Endothelial cell (in vitro differentiated cells): Measurements from ENCODE around the gene SMARCD2. TPM values are rescaled to one million over a fixed set of nuclear protein-coding genes. Genes with fewer than 3 reads are reported as not detected.
"Not testable (repeated sequence)": the region's sequence is repeated elsewhere in the genome, so short reads cannot be mapped to it uniquely, and the experiment has no call there.

Experiments
- DNase-seq: peaks from one replicate; pipeline ENCODE4 v3.0.0; 2021; ENCODE audit warnings: low spot score
- H3K27ac Mint-ChIP-seq: one replicate; pipeline ENCODE4 v1.8.0; 2021; ENCODE audit warnings: mixed read lengths, inconsistent platforms; ENCODE audit not compliant: unreplicated experiment
- H3K27me3 Mint-ChIP-seq: one replicate; pipeline ENCODE4 v1.8.0; 2021; ENCODE audit warnings: mild to moderate bottlenecking, moderate library complexity, mixed read lengths, inconsistent platforms; ENCODE audit not compliant: unreplicated experiment
- H3K36me3 Mint-ChIP-seq: one replicate; pipeline ENCODE4 v1.8.0; 2021; ENCODE audit warnings: mild to moderate bottlenecking, low read depth, mixed read lengths, inconsistent platforms; ENCODE audit not compliant: unreplicated experiment
- H3K4me1 Mint-ChIP-seq: one replicate; pipeline ENCODE4 v1.8.0; 2021; ENCODE audit warnings: mild to moderate bottlenecking, mixed read lengths, inconsistent platforms; ENCODE audit not compliant: unreplicated experiment
- H3K4me3 Mint-ChIP-seq: one replicate; pipeline ENCODE4 v1.8.0; 2021; ENCODE audit warnings: mild to moderate bottlenecking, mixed read lengths, inconsistent platforms; ENCODE audit not compliant: unreplicated experiment
- H3K9me3 Mint-ChIP-seq: one replicate; pipeline ENCODE4 v1.8.0; 2021; ENCODE audit warnings: mixed read lengths, inconsistent platforms; ENCODE audit not compliant: unreplicated experiment
- total RNA-seq: library from RNA; stranded (reverse); fragmentation: NEBNext Ultra II Directional; extraction: Animal tissue kit (Norgen Biotek cat#: 25700); gene quantifications from one replicate; pipeline ENCODE4 v1.2.1, GENCODE V29; 2021; ENCODE audit not compliant: unreplicated experiment
- TF ChIP-seq, protein P1 (sequence below): fragments of 200-600 bp; sonication (generic); IDR thresholded peaks from one replicate; pipeline ENCODE4 v1.5.0; 2021; ENCODE audit warnings: antibody characterized with exemption; ENCODE audit not compliant: unreplicated experiment

SMARCD2 gene
- total RNA-seq, 1 donor from 2014 or later, result 57.3 TPM

DNA sequence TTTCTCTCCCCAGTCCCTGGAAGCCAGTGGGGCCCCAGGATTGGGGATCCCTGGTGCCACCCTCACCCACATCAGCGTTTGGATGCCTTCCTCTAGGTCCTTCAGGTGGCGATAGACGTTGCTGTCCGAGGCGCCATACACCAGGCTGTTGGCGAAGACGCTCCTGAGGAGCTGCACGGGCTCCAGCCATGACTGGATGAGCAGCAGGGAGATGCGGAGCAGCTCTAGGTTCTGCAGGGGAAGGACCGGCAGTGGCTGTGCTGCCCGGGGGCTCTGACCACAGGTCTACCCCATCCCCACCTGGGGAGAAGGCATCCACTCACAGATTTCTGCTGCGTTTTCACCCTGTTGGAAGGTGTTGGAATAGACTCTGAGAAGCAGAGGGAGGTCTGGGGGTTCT lies 38.2 kb upstream of the SMARCD2 start:
- no peak overlapping the region for H3K27ac Mint-ChIP-seq
- TF ChIP-seq, protein P1, sequence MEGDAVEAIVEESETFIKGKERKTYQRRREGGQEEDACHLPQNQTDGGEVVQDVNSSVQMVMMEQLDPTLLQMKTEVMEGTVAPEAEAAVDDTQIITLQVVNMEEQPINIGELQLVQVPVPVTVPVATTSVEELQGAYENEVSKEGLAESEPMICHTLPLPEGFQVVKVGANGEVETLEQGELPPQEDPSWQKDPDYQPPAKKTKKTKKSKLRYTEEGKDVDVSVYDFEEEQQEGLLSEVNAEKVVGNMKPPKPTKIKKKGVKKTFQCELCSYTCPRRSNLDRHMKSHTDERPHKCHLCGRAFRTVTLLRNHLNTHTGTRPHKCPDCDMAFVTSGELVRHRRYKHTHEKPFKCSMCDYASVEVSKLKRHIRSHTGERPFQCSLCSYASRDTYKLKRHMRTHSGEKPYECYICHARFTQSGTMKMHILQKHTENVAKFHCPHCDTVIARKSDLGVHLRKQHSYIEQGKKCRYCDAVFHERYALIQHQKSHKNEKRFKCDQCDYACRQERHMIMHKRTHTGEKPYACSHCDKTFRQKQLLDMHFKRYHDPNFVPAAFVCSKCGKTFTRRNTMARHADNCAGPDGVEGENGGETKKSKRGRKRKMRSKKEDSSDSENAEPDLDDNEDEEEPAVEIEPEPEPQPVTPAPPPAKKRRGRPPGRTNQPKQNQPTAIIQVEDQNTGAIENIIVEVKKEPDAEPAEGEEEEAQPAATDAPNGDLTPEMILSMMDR, result no peak
- no peak for DNase-seq
- H3K36me3 Mint-ChIP-seq, result no peaks in the 10 kb centered on the region
- H3K4me1 Mint-ChIP-seq, result peaks cover 12% of the 10 kb centered on the region
- no peaks in the 10 kb centered on the region for H3K9me3 Mint-ChIP-seq
- peaks cover 4% of the 10 kb centered on the region for H3K27me3 Mint-ChIP-seq
- no peak overlapping the region for H3K4me3 Mint-ChIP-seq

DNA sequence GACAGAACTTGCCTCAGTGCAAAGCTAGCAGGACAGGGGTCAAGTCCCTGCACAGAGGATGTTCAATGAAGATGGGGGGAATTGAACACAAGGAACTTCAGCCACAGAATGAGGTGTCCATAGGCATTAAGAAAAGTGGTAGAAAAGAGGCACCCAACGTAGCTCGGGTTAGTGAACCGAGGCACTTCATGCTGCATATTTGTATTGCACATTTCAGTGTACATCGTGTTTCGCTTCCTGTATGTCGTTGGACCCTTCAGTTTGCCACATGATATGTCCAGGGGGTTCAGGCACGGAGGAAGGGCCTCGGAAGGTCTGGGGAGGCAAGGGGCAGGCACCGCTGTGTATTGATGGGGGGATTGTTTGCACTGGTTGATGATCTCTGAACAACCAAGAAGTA lies 35.9 kb upstream of the SMARCD2 start:
- not testable (repeated sequence) for H3K9me3 Mint-ChIP-seq, H3K27ac Mint-ChIP-seq, H3K4me3 Mint-ChIP-seq

DNA sequence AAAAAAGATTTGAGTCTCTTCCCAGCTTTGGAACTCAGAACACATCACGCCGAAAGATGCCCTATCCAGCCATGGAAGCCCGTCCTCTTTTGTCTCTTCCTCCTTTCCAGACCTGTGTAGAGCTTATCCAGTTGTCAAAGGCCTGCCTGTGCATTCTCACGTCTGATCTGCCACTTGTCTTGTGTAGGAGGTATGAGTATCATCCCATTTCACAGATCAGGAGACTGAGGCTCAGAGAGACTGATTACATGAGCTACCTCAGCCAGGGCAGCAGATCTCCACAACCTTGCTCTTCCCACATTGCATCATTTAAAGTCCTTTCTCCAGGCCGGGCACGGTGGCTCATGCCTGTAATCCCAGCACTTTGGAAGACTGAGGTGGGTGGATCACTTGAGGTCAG lies 32.2 kb upstream of the SMARCD2 start:
- not testable (repeated sequence) for DNase-seq, H3K9me3 Mint-ChIP-seq, H3K36me3 Mint-ChIP-seq, H3K4me1 Mint-ChIP-seq, H3K27ac Mint-ChIP-seq, H3K27me3 Mint-ChIP-seq
- H3K4me3 Mint-ChIP-seq, result peak overlapping the region; percentile 11

More for the DNA sequence above, 35.9 kb upstream of the SMARCD2 start:
- not testable (repeated sequence) for DNase-seq, H3K27me3 Mint-ChIP-seq, H3K36me3 Mint-ChIP-seq
- peaks cover 12% of the 10 kb centered on the region for H3K4me1 Mint-ChIP-seq

DNA sequence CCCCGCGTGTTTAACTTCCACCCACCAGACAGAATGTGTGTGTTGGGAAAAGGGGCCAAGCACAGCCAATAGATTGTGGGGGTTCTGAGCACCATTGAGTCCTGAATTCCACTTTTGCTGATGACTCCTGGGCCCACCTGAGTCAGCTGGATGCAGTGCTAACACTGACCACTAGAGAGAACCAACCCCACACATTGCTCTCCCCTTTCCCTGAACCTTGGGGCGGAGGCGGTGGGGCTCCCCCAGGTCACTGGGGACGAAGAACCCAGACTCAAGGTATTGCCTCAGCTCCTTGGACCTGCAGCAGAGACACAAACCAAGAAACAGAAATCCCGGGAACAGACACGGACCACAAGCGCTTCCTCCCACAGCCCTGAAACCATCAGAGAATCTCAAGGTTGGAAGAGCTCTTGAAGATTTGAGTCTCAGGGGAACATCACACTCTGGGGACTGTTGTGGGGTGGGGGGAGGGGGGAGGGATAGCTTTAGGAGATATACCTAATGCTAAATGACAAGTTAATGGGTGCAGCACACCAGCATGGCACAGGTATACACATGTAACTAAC lies 31.7 kb upstream of the SMARCD2 start:
- H3K9me3 Mint-ChIP-seq, H3K4me3 Mint-ChIP-seq, H3K27me3 Mint-ChIP-seq, H3K36me3 Mint-ChIP-seq, H3K27ac Mint-ChIP-seq, H3K4me1 Mint-ChIP-seq, DNase-seq: not testable (repeated sequence)

DNA sequence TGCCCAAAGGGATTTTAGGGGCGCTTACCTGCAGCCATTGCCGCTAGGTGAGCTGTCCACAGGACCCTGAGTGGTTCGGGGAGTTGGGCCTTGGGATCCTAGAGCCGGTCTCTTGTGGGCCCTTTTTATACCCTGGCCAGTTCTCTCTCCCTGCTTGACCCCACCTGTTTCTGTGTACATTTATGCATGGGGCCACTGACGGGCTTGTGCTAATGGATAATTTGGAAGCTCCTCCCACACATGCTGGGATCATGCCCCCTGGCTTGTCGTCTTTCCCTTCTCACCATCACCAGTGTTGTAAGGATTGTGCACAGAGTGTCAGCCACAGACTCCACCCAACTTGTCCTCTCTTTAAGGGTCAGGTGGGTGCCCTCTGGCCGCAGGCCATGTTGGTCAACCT lies 31.1 kb upstream of the SMARCD2 start, which contains the start of gene CSH2:
CSH2 (minus strand) TSS at position 101 of the 400 bp plus-strand sequence; CDS start at position 38, 63 bp downstream.
- DNase-seq, H3K4me1 Mint-ChIP-seq, H3K27ac Mint-ChIP-seq, H3K36me3 Mint-ChIP-seq, H3K4me3 Mint-ChIP-seq, H3K9me3 Mint-ChIP-seq, H3K27me3 Mint-ChIP-seq: not testable (repeated sequence)

DNA sequence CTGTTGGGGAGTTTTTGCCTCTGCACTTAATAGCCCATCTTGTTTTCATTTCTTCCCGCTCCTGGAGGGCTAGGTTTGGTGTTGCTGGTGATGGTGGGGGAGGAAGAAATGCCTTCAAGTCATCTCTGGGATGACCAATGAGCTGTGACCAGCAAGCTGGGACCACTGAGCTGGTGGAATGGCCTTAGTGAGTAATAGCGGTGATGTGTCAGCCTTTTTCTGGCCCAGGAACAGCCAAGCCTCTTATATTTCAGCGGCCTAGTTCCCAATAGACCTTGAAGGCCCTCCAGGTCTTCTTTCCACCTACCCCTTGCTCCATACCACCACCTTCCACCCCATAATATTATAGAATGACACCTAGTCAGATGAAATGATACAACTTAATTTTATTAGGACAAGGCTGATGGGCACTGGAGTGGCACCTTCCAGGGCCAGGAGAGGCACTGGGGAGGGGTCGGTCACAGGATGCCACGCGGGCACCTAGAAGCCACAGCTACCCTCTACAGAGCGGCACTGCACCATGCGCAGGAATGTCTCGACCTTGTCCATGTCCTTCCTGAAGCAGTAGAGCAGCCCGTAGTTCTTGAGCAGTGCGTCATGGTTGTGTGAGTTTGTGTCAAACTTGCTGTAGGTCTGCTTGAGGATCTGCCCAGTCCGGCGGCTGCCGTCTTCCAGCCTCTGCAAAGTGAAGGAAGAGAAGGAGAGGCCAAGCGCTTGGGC lies 29.3 kb upstream of the SMARCD2 start:
- H3K9me3 Mint-ChIP-seq, H3K4me1 Mint-ChIP-seq, H3K27me3 Mint-ChIP-seq, DNase-seq, H3K27ac Mint-ChIP-seq, H3K4me3 Mint-ChIP-seq, H3K36me3 Mint-ChIP-seq: not testable (repeated sequence)

DNA sequence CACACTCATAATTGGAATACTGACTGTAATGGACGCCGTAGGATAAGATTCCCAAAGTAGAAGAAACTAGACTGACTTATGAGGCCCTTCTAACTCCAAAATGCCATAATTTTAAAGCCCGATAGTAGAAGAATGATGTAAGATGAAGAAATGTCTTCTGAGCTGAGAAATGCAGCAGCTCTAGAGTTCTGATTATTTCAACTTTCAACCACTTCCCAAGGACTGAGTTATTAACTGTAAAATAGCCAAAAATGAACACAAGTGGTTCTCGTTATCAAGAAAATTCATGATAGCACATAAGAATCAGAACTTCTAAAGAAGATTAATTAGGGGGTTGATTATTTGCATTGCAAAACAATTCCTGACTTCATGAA lies 27.8 kb upstream of the SMARCD2 start:
- not testable (repeated sequence) for H3K4me3 Mint-ChIP-seq, H3K27me3 Mint-ChIP-seq, H3K9me3 Mint-ChIP-seq, H3K4me1 Mint-ChIP-seq, H3K36me3 Mint-ChIP-seq, H3K27ac Mint-ChIP-seq, DNase-seq

DNA sequence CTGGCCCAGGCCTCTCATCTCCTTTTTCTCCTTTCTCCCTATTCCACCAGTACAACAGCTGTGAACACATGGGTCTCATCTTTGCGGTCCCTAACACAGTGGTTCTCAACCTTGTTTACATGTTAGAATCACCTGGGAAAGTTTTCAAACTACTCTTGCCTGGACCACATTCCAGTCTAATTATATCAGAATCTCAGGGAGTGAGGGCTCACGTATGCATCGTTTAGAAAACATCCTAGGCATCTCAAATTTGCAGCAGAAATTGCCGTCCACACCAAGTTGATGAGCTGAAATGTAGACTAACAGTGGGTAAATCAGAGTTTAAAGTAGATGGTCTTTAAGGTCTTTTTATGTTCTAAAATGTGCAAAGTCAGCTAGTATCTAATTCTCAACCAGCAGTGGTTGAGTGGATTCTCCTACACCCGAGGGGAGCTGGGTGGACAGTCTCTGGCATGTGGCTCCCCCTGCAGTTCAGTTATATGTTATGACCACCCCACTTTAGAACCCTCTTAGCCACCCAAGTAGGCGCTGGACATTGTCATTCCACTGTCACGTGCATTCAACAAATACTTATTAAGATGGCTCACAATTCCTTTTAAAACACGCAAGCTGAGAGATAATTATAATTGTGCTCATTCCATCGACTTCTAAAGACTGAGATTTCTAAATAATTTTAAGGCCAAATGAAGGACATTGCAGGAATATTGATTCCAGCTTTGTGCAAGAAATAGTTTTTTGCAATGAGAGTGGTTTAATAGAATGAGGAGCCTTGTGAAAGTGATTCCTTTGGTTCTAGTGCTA lies 27.2 kb upstream of the SMARCD2 start:
- not testable (repeated sequence) for DNase-seq, H3K4me1 Mint-ChIP-seq, H3K27ac Mint-ChIP-seq

DNA sequence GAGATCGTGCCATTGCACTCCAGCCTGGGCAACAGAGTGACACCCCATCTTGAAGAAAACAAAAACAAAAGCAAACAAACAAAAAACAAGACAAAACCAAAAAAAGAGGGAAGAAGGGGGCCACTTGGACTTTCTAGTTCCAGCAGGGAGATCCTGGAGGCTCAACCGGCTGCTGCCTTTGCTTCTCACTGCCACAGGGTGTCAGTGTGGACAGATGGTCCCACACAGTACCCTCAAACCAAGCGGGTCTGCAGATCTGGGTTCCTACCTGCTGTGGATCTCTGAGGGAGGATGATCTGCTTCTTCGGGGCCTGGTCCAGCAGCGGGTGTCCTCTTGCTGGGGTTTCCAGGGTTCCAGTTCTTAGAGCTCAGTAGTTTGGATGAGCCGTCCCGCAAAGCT lies 24.1 kb upstream of the SMARCD2 start:
- not testable (repeated sequence) for H3K4me3 Mint-ChIP-seq, H3K4me1 Mint-ChIP-seq, H3K9me3 Mint-ChIP-seq, DNase-seq, H3K27ac Mint-ChIP-seq, H3K36me3 Mint-ChIP-seq, H3K27me3 Mint-ChIP-seq

More for the DNA sequence above, 27.2 kb upstream of the SMARCD2 start:
- H3K36me3 Mint-ChIP-seq, H3K27me3 Mint-ChIP-seq, H3K9me3 Mint-ChIP-seq, H3K4me3 Mint-ChIP-seq: not testable (repeated sequence)
